ENCODE data around the gene SLC25A25. TPM values are rescaled to one million over a fixed set of nuclear protein-coding genes. Genes with fewer than 3 reads are reported as not detected.

SLC25A25 gene
- total and polyA plus RNA-seq, 9 of the 15 experiments (the other 6 are each of a cell fraction or from before 2014, with no cell fraction given) = 0.07 to 35.9 (median 23.2) TPM

DNA sequence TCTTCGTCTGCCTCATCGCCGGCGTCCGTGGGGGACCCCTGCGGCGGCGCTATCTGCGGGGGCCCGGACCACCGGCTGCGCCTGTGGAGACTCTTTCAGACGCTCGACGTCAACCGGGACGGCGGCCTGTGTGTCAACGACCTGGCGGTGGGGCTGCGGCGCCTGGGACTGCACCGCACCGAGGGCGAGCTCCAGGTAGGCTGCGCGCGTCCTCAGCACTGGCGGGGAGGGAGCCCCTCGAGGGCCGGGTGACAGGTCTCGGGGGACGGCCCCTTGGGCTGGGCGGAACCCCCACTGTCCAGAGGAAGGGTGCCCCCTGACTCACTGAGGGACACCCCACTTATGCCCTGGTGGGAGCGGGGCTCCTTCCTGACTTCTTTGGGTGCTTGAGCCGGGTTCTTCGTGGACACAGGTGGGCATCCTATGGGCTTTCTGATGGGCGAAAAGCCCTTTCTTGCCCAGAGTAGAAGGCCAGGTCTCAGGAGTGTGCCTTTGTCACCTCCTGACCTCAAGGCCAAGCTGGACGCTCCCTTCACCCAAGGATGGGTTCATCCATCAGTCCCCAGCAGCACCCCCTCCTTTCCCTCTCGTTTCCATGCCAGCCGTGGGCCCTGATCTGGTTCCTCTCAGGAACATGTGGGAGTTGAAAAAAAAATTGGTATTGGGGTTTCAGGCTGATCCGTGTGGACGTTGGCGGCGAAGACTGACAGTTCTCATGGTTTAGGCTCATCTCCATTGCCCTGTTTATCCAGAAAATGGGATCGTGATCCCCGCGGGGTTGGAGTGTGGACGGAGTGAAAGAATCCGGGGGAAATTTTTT lies 564 bp downstream of the SLC25A25 start (continued):
- TF ChIP-seq, protein P1, sequence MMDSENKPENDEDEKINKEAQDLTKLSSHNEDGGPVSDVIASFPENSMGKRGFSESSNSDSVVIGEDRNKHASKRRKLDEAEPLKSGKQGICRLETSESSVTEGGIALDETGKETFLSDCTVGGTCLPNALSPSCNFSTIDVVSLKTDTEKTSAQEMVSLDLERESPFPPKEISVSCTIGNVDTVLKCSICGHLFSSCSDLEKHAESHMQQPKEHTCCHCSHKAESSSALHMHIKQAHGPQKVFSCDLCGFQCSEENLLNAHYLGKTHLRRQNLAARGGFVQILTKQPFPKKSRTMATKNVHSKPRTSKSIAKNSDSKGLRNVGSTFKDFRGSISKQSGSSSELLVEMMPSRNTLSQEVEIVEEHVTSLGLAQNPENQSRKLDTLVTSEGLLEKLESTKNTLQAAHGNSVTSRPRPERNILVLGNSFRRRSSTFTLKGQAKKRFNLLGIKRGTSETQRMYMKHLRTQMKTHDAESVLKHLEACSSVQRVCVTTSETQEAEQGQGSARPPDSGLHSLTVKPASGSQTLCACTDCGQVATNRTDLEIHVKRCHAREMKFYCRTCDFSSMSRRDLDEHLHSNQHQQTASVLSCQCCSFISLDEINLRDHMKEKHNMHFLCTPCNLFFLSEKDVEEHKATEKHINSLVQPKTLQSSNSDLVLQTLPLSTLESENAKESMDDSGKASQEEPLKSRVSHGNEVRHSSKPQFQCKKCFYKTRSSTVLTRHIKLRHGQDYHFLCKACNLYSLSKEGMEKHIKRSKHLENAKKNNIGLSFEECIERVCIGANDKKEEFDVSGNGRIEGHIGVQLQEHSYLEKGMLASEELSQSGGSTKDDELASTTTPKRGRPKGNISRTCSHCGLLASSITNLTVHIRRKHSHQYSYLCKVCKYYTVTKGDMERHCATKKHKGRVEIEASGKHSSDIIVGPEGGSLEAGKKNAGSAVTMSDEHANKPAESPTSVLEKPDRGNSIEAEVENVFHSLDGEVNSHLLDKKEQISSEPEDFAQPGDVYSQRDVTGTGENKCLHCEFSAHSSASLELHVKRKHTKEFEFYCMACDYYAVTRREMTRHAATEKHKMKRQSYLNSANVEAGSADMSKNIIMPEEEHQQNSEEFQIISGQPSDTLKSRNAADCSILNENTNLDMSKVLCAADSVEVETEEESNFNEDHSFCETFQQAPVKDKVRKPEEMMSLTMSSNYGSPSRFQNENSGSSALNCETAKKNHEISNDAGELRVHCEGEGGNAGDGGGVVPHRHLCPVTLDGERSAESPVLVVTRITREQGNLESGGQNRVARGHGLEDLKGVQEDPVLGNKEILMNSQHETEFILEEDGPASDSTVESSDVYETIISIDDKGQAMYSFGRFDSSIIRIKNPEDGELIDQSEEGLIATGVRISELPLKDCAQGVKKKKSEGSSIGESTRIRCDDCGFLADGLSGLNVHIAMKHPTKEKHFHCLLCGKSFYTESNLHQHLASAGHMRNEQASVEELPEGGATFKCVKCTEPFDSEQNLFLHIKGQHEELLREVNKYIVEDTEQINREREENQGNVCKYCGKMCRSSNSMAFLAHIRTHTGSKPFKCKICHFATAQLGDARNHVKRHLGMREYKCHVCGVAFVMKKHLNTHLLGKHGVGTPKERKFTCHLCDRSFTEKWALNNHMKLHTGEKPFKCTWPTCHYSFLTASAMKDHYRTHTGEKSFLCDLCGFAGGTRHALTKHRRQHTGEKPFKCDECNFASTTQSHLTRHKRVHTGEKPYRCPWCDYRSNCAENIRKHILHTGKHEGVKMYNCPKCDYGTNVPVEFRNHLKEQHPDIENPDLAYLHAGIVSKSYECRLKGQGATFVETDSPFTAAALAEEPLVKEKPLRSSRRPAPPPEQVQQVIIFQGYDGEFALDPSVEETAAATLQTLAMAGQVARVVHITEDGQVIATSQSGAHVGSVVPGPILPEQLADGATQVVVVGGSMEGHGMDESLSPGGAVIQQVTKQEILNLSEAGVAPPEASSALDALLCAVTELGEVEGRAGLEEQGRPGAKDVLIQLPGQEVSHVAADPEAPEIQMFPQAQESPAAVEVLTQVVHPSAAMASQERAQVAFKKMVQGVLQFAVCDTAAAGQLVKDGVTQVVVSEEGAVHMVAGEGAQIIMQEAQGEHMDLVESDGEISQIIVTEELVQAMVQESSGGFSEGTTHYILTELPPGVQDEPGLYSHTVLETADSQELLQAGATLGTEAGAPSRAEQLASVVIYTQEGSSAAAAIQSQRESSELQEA (IDR thresholded peaks at IDR 0.05; ENCODE audit: low read depth) = no peak
- no peak for TF ChIP-seq SMARCE1 (IDR thresholded peaks at IDR 0.05)
- TF ChIP-seq FOXK1 (CRISPR knock-in tag; IDR thresholded peaks at IDR 0.05; ENCODE audit: borderline replicate concordance) = no peak
- no peak for TF ChIP-seq BRF1 (IDR thresholded peaks at IDR 0.05; ENCODE audit: borderline replicate concordance, extremely low read depth, insufficient read length)
- TF ChIP-seq STAT5B (CRISPR knock-in tag; IDR thresholded peaks at IDR 0.05) = no peak
- no peak for TF ChIP-seq XRCC3 (IDR thresholded peaks at IDR 0.05)
- TF ChIP-seq NFYB (IDR thresholded peaks at IDR 0.05; ENCODE audit: extremely low read depth, insufficient read length) = no peak
- TF ChIP-seq NR3C1 (CRISPR knock-in tag; IDR thresholded peaks at IDR 0.05) = no peak
- no peak for TF ChIP-seq HDGF (IDR thresholded peaks at IDR 0.05)
- TF ChIP-seq KLF6 (CRISPR knock-in tag; IDR thresholded peaks at IDR 0.05; ENCODE audit: borderline replicate concordance) = no peak
- TF ChIP-seq ZNF318 (IDR thresholded peaks at IDR 0.05; ENCODE audit: borderline replicate concordance in 1 of 2, low read depth in 1 of 2) = no peak
